GM12873 (cell line): ENCODE results near the gene SEM1.

Source experiments
- TF ChIP-seq, protein P1 (sequence below): IDR thresholded peaks from 2 replicates; pipeline ENCODE4 v1.5.1; 2012; ENCODE audit warnings: low read depth, mild to moderate bottlenecking, moderate library complexity, low read length, control low read depth; ENCODE audit not compliant: insufficient read depth; ENCODE audit errors: missing control alignments

SEM1 gene

DNA sequence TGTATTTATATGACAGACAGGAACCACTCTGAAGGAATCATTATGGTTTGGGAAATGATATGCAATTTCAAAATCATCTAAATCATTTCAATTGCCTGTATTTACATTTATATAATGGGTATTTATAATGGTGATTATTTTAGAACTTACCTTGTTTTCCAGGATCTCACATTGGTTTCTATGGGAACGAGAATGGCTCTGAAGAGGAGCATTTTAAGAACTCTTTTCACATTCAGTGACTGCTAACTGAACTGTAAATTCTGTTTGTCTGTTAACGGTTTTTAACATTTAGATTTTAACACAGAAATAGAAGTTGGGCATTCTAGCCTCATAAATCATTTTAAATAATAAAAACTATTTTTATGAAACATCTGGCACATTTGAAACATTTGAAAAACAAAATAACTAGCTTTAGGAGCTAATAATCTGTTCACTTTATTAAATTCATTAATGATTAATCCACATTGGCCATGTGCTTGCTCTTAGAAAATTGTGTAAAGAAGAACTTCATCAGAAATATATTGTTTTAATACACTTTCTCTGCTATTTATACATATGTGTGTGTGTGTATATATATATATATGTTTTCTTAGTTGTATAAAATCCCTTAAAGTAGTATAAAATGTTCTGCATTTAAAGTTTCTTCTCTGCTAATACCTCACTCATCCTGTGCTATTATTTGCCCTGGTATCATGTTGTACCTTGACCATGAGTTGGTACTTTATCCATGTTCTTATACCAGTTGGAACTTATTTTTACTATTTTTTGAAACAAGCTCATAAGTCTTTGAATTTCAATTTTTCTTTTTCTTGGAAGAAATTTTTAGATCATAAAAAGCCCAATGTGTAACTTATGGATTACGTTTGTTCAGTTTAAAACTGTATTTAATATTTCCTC, 8.7 kb upstream of the SEM1 start:
- TF ChIP-seq, protein P1, sequence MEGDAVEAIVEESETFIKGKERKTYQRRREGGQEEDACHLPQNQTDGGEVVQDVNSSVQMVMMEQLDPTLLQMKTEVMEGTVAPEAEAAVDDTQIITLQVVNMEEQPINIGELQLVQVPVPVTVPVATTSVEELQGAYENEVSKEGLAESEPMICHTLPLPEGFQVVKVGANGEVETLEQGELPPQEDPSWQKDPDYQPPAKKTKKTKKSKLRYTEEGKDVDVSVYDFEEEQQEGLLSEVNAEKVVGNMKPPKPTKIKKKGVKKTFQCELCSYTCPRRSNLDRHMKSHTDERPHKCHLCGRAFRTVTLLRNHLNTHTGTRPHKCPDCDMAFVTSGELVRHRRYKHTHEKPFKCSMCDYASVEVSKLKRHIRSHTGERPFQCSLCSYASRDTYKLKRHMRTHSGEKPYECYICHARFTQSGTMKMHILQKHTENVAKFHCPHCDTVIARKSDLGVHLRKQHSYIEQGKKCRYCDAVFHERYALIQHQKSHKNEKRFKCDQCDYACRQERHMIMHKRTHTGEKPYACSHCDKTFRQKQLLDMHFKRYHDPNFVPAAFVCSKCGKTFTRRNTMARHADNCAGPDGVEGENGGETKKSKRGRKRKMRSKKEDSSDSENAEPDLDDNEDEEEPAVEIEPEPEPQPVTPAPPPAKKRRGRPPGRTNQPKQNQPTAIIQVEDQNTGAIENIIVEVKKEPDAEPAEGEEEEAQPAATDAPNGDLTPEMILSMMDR: no peak

DNA sequence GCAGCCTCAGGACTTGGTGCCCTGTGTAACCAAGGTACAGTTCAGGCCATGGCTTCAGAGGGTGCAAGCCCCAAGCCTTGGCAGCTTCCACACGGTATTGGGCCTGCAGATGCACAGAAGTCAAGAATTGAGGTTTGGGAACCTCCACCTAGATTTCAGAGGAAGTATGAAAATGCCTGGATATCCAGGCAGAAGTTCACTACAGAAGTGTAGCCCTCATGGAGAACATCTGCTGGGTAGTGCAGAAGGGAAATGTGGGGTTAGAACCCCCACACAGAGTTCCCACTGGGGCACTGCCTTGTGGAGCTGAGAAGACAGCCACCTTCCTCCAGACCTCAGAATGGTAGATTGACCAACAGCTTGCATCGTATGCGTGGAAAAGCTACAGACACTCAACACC, 3.4 kb upstream of the SEM1 start:
- TF ChIP-seq, protein P1: no peak

DNA sequence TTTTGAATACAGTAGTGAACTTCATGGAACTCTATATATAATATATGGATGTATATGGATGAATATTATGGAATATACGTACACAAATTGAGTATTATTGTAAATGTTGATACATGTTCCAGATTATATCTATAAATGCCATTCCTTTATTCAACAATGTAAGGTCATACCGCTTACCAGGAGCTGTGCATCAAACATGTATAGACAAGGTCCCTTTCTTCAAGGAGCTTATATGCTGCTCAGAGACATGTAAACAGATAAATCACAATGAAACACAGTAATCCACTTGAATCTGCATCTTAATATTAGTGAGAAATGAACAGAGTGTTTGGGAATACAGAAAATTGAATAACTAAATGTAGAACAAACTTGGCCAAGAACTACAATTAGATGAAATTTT, 898 bp upstream of the SEM1 start:
- TF ChIP-seq, protein P1: no peak

DNA sequence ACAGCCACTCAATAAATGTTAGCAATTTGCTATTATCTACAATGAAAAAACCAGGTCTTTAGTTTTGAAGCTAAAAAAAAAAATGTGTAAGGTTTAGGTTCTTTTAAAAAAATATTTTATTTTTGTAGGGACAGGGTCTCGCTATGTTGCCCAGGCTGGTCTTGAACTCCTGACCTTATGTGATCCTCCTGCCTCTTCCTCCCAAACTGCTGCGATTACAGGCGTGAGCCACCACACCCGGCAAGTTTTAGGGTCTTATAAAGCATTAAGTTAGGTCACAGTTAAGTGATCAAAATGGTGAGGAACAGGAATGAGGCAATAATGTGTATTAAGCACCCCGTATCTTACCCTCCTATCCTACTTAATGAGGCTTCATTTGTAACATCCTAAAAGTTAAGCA, 774 bp downstream of the SEM1 start:
- TF ChIP-seq, protein P1: no peak

DNA sequence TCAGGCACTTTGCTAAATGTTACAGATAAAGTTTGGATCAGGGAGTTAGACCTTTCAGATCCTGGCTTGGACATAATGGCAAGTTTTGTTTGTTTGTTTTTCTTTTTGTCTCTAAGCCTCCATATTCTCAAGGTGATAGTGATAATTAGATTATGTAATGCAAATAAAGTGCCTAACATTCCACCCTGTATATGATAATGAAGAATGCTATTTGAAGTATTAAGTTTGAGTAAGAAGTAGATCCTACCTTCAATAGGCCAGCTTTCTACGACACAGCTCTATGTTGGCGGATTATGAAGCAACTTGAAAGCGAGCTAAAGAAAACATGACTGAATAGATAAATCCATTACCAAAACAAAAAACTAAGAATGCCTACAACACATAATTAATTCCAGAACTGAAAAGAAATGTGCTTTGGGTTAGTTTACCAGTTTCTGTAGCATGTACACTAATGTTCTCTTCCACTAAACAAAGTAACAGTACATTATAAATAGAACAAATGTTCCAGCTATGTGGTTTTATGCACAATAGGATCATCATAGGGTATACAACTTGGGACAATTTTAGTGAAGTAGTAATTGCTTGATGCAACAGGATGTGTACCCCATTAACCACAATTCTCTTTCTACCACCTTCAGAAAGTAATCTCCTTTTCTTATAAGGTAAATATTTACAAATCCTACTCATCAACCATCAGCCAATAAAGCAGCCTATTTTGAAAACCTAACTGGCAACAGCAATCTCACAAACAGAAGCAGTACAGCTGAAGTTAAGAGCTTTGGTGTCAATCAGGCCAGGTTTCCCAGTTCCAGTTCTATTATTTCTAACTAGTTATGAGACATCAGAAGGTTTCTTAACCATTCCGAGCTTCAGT, 1.5 kb downstream of the SEM1 start:
- TF ChIP-seq, protein P1: no peak

DNA sequence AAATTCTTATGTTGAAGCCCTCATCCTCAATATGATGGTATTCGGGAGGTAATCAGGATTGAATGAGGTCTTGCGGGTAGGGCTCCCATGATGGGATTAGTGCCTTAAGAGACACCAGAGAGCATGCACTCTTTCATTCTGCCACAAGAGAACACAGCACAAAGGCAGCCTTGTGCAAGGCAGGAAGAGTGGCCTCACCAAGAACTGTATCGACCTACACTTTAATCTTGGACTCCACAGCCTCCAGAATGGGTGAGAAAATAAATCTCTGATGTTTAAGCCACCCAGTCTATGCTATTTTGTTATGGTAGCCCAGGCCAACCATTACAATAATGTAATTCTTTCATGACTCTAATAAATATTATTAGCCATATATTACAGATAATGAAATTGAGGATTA, 8.4 kb downstream of the SEM1 start:
- TF ChIP-seq, protein P1: no peak

DNA sequence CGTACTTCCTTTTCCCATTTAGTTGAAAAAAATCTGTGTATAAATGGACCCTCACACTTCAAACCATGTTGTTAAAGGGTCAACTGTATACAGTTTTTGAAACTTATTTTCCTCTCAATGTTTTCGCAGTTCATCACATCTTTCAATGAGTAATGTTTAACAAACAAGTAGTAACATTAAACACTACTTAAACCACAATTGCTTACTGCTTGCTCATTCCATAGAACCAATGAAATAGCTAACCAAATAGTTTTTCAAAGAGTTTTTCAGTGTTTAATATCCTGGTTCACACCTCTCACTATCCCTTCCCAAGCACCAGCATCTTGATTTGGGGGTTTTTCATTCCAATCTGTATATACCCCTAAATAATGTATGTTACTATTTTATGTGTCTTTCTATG, 9.1 kb downstream of the SEM1 start:
- TF ChIP-seq, protein P1: no peak
